MCF 10A (cell line): ENCODE data around the gene TMEM150B. TPM values are rescaled to one million over a fixed set of nuclear protein-coding genes. Genes with fewer than 3 reads are reported as not detected.
A peak's percentile ranks its signal among the peaks of the same experiment; 100 is the strongest.

ENCODE experiments used
- BruUV-seq: library from RNA; stranded (reverse); fragments of 400-500 nt; replicated peaks from 2 replicates; lab custom pipeline; 2021; lab: Mats Ljungman, UMichigan
- CTCF ChIA-PET: fragments of 300-600 bp; sonication (Branson Sonifier 250); formaldehyde crosslinking; extraction: SDS; loops from one replicate; lab custom pipeline; 2021; ENCODE audit warnings: antibody characterized with exemption, inconsistent platforms; lab: Yijun Ruan, JAX
- POLR2A ChIA-PET: fragments of 300-600, 350-650 bp; sonication (Branson Sonifier 250); formaldehyde crosslinking; extraction: SDS; loops from one replicate; lab custom pipeline; 2020; ENCODE audit warnings: antibody characterized with exemption, inconsistent platforms; lab: Yijun Ruan, JAX
- DNase-seq: peaks from one replicate; pipeline ENCODE4 v3.0.0-alpha.2; 2018; ENCODE audit not compliant: unreplicated experiment
- H3K27ac Mint-ChIP-seq: one replicate; pipeline ENCODE4 v1.8.0; 2022; ENCODE audit warnings: mild to moderate bottlenecking, low read depth, mixed read lengths; ENCODE audit not compliant: unreplicated experiment
- H3K27me3 Mint-ChIP-seq: one replicate; pipeline ENCODE4 v1.8.0; 2022; ENCODE audit warnings: mixed read lengths; ENCODE audit not compliant: insufficient read depth, unreplicated experiment
- H3K36me3 Mint-ChIP-seq: one replicate; pipeline ENCODE4 v1.8.0; 2022; ENCODE audit warnings: mild to moderate bottlenecking, moderate library complexity, mixed read lengths; ENCODE audit not compliant: insufficient read depth, unreplicated experiment
- H3K4me1 Mint-ChIP-seq: one replicate; pipeline ENCODE4 v1.8.0; 2022; ENCODE audit warnings: mixed read lengths; ENCODE audit not compliant: insufficient read depth, unreplicated experiment
- H3K4me3 Mint-ChIP-seq: one replicate; pipeline ENCODE4 v1.8.0; 2022; ENCODE audit warnings: mild to moderate bottlenecking, moderate library complexity, mixed read lengths; ENCODE audit not compliant: unreplicated experiment
- H3K9me3 Mint-ChIP-seq: one replicate; pipeline ENCODE4 v1.8.0; 2022; ENCODE audit warnings: mixed read lengths; ENCODE audit not compliant: unreplicated experiment
- CTCF ChIP-seq: fragments of 200-600 bp; IDR thresholded peaks from one replicate; pipeline ENCODE4 v1.8.0; 2022; ENCODE audit warnings: antibody characterized with exemption, mild to moderate bottlenecking; ENCODE audit not compliant: unreplicated experiment
- intact Hi-C: fragments of 100-400 bp; cut with micrococcal nuclease; formaldehyde crosslinking; loops from 2 replicates; pipeline ENCODE4 v1.14.1; 2022
- total RNA-seq: library from RNA; stranded (reverse); gene quantifications from 2 replicates; pipeline ENCODE4 v1.2.3, GENCODE V29; 2022

The TMEM150B gene
- total RNA-seq, 1 experiment from 2014 or later: not detected

GRCh38 chr19:55360902-55361301 is 35.8 kb upstream of the TMEM150B start:
- POLR2A ChIA-PET: interaction anchor here (1.2 kb wide), 1 partner anchor 22 kb away, joined by 3 read pairs; no protein-coding TSS in a partner anchor

GRCh38 chr19:55358943-55359908 is 34.1 kb upstream of the TMEM150B start:
- CTCF ChIA-PET: interaction anchor here (0.7 to 1.4 kb wide), 2 partner anchors 58 to 145 kb away, joined by 3 to 6 read pairs; no protein-coding TSS in a partner anchor
- peak; percentile 90 for DNase-seq
- H3K27ac Mint-ChIP-seq: no peak overlapping the region
- no peaks in the 10 kb centered on the region for H3K36me3 Mint-ChIP-seq
- H3K9me3 Mint-ChIP-seq: no peaks in the 10 kb centered on the region
- POLR2A ChIA-PET: interaction anchor here (1.0 to 1.6 kb wide), 3 partner anchors 14 to 100 kb away, joined by 3 to 6 read pairs (median 3); partner anchors contain the start of gene PPP6R1
- no peak for TF ChIP-seq CTCF
- intact Hi-C loops: no loop called here
- H3K4me1 Mint-ChIP-seq: no peaks in the 10 kb centered on the region
- H3K27me3 Mint-ChIP-seq: peaks cover 13% of the 10 kb centered on the region
- BruUV-seq: no TSS peak
- H3K4me3 Mint-ChIP-seq: no peak overlapping the region

More at GRCh38 chr19:55360902-55361301, 35.8 kb upstream of the TMEM150B start:
- no peak for TF ChIP-seq CTCF
- H3K27ac Mint-ChIP-seq: no peak overlapping the region
- CTCF ChIA-PET: interaction anchor here (0.8 kb wide), 1 partner anchor 60 kb away, joined by 4 read pairs; no protein-coding TSS in a partner anchor
- H3K36me3 Mint-ChIP-seq: no peaks in the 10 kb centered on the region
- DNase-seq: no peak
- H3K9me3 Mint-ChIP-seq: no peaks in the 10 kb centered on the region
- no peaks in the 10 kb centered on the region for H3K4me1 Mint-ChIP-seq
- peaks cover 13% of the 10 kb centered on the region for H3K27me3 Mint-ChIP-seq
- no peak overlapping the region for H3K4me3 Mint-ChIP-seq
- no TSS peak for BruUV-seq
- intact Hi-C loops: no loop called here

- Mint-ChIP-seq H3K27ac (no peak overlapping the region), H3K4me3 (no peak overlapping the region), H3K9me3 (no peaks in the 10 kb centered on the region), H3K4me1 (no peaks in the 10 kb centered on the region), H3K36me3 (no peaks in the 10 kb centered on the region), H3K27me3 (peaks cover 13% of the 10 kb centered on the region)
- TF ChIP-seq CTCF: no peak
- POLR2A ChIA-PET: interaction anchor here (1.0 to 1.6 kb wide), 2 partner anchors 14 to 99 kb away, joined by 3 read pairs; partner anchors contain the start of gene PPP6R1
- BruUV-seq: no TSS peak
- no peak for DNase-seq
- intact Hi-C loops: no loop called here
- CTCF ChIA-PET: no interaction called here
These were observed 33.4 kb upstream of the TMEM150B start for GRCh38 chr19:55358493-55358892.
